GM11168 (cell line): ENCODE results near the gene G6PD.
"Not testable (repeated sequence)": the region's sequence is repeated elsewhere in the genome, so short reads cannot be mapped to it uniquely, and the experiment has no call there.

Experiments used
- in situ Hi-C: fragments of 300-500 bp; cut with MboI; formaldehyde crosslinking; loops from one replicate; pipeline ENCODE4 v1.12.0; 2022; ENCODE audit warnings: low sequenced_read_pairs; ENCODE audit not compliant: unreplicated experiment

G6PD gene

DNA sequence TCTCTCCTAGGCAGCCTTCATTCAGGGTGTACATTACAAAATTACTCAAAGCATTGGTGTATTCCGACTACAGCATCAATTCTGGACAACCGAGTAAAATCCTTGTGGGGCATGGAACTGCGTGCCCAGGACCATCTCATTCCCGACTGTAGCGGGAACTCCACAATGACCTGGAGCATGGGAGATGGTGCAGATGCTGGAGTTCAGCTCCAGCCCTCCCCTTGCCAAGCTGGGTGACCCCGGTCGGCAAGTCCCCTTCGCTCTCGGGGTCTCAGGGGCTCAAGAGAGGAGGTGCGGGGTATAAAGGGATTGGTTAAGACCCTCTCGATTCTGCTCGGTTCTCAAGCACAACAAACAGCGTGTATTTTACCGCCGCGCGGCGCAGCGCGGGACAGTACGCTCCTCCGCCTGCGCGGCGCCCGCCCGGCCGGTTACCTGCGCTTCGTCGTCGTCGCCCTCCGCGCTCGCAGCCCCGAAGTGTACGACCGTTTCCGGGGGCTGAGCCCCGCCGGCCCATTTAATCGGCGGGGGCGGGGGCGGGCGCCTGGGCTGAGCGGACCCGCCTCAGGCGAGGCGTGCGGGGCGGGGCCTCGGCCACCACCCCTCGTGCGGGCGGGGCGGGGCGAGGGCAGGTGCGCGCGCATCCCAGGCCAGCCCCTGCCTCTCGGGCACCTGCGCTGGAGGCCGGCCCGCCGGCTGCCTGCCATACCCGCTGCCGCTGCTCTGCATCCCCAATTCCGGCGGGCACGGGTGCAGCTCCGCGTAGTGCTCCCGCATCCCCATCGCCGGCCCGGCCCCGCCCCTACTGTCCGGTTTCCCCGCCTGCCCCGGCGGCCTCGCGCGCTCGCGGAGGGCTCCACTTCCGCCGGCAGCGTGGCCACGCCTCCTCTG lies at the start of gene G6PD:
TSS of gene G6PD (minus strand) at position 493 of the 891 bp plus-strand sequence. CDS start 691 bp downstream, outside the sequence.
- in situ Hi-C loops = loop anchor here (25.0 kb wide), 1 partner anchor 109 kb away; the partner anchor contains the start of genes ATP6AP1, FAM50A and GDI1

- in situ Hi-C loops = no loop called here
Measured at GRCh38 chrX:154595559-154596249, 49.1 kb upstream of the G6PD start.

DNA sequence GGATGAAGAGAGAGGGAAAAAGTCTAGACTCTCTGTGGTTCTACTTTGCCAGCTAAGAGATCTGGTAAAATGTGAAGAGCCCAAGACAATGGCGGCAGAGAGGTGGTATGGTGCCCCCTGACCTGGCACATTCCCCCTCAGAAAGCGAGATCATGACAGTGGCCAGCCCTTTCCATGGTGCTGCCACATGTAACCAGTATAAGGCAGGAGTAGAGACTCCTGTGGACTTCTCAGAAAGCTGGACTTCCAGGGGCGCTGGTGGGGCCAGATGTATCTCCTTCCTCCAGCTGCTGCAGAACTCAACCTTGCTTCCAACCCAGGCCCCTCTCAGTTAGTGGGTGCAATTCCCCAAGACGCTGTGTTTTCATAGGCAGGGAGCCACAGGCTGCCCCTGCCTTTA lies 47.8 kb upstream of the G6PD start:
- in situ Hi-C loops = no loop called here

- in situ Hi-C loops = no loop called here
Measured at GRCh38 chrX:154593201-154593600, 46.6 kb upstream of the G6PD start.

GRCh38 chrX:154592505-154592904 lies 45.9 kb upstream of the G6PD start:
- in situ Hi-C loops = no loop called here

DNA sequence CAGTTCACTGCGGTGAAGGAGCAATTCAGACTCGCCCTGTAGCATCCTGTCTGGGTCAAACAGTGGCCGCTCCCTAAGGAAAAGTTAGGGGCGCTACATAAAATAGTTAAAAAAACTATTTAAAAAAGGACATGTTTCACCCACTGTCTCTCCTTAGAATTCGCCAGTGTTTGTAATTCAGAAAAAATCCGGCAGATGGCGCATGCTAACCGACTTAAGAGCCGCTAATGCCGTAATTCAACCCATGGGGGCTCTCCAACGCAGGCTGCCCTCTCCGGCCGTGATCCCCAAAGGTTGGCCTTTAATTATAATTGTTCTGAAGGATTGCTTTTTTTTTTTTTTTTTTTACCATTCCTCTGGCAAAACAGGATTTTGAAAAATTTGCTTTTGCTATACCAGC lies 43.8 kb upstream of the G6PD start:
- in situ Hi-C loops = not testable (repeated sequence)

GRCh38 chrX:154584585-154585183 lies 38.0 kb upstream of the G6PD start, which contains the start of gene CTAG1A:
CTAG1A (plus strand) TSS chrX:154585133; CDS start chrX:154585207, 74 bp downstream.
- in situ Hi-C loops = not testable (repeated sequence)

DNA sequence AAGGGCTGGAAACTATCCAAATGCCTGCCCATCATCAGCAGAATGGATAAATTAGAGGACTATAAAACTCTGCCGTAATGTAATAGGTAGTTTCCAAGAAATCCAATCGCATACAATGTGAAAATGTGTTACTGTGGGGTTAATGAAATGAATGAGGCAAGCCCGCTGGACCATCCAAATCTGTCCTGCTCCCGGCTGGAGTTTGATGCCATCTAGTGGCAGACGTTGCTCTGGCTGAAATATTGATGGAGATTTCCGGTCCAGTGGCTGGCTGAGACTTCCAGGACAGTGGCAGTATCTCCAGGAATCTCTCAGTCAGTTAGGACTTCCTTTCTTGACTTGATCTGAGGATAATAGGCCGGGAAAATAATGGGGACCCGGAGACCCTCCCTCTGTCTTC lies 36.3 kb upstream of the G6PD start:
- in situ Hi-C loops = not testable (repeated sequence)

DNA sequence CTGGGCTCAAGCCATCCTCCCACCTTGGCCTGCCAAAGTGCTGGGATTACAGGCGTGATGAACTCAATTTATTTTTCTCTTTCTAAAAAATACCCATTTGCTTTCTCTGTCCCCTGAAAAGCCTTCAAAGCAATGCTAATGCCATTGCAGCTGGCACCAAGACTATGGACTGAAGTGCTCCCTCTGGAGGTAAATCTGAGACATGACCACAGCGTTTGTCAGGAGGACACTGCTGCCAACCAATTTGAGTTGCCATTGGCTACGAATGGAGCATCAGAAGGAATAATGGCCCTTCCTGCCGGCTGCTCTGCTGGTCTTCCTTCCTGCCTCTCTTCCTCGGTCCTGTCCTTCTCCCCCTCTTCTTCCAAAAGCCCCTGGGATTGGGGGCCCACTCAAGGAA lies 28.4 kb upstream of the G6PD start:
- in situ Hi-C loops = not testable (repeated sequence)

DNA sequence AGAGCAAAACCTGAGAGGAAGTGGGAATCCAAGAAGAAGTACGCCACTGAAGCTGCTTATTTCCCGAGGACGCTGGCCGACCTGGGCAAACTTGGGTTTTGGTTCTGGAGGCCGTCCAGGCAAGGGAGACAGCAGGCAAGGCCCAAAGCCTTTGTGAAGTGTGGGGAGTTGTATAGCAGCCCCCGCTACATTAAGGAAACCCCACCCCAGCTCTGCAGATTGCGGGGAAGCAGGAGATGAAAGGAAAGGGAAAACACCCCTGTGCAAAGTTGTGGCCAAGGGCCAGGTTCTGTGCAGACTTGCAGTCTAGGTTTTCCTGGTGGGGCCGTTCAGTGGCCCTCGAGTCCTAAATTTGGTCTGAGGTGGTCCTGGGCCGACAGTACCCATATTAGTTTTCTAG lies 26.4 kb upstream of the G6PD start:
- in situ Hi-C loops = not testable (repeated sequence)

- in situ Hi-C loops = not testable (repeated sequence)
Measured at GRCh38 chrX:154570361-154570760, 23.7 kb upstream of the G6PD start.

GRCh38 chrX:154562295-154562694 lies 15.6 kb upstream of the G6PD start:
- in situ Hi-C loops = not testable (repeated sequence)

DNA sequence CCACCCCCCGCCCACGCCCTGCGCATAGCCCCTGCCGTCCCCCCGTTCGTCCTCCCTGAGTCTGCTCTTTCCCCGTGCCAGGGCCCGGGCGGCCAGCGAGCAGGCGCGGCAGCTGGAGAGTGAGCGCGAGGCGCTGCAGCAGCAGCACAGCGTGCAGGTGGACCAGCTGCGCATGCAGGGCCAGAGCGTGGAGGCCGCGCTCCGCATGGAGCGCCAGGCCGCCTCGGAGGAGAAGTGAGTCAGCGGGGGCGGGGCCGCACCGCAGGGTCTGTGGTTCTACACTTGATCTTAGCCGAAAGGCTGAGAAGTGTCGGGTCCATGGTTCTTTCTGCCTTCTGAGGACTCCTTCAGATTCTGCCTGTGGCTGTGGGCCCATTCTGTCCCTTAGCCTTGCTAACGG lies 13.7 kb upstream of the G6PD start:
- in situ Hi-C loops = not testable (repeated sequence)

DNA sequence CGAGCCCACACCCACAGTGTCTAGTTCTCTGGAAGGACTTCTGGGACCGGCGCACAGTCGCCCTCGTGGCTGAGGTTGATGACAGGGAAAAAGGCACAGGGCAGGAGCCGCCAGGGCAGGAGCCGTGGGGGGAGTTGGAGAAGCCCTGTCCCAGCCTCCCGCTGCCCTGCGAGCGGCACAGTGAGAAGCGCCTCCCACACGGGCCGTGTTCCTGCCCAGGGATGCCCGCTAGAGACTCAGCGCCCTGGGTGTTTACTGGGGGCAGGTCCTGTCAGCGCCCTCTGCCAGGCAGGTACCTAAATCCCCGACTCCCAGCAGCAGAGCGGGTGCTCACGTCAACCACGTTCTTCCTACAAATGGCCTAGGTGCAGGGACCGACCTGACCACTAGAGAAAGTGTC lies 12.2 kb upstream of the G6PD start:
- in situ Hi-C loops = not testable (repeated sequence)

DNA sequence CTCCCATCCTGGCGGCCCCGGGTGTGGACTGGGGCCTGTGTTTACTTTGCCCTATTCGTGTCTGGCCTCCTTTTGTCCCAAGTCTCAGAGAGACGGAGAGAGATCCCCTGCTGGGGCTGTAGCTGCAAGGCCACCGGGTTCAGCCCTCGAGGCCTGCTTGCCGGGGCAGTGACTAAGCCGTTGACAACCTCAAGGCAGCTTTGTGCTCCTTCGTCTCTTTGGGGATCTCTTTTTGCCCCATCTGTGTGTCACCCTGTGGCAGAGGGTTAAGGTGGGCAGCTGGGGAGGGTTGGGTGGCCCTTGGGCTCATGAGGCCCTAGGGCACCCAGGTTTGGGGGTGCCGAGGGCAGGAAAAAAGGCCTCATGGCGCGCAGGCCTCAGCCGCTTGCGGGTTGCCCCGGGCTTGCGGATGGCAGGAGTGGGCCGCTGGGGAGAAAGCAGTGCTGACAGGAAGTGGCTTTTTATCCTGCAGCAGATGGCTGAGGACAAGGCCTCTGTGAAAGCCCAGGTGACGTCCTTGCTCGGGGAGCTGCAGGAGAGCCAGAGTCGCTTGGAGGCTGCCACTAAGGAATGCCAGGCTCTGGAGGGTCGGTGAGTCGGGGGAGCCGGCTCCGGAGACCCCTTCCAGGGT lies 11.5 kb upstream of the G6PD start:
- in situ Hi-C loops = not testable (repeated sequence)

GRCh38 chrX:154552112-154552806 lies 5.6 kb upstream of the G6PD start:
- in situ Hi-C loops = not testable (repeated sequence)

GRCh38 chrX:154549766-154550165 lies 3.1 kb upstream of the G6PD start:
- in situ Hi-C loops = loop anchor here (25.0 kb wide), 1 partner anchor 112 kb away; the partner anchor contains the start of genes ATP6AP1, FAM50A and GDI1

GRCh38 chrX:154548028-154548316 lies 1.3 kb upstream of the G6PD start:
- in situ Hi-C loops = loop anchor here (25.0 kb wide), 1 partner anchor 111 kb away; the partner anchor contains the start of genes ATP6AP1, FAM50A and GDI1

- in situ Hi-C loops = loop anchor here (25.0 kb wide), 1 partner anchor 110 kb away; the partner anchor contains the start of genes ATP6AP1, FAM50A and GDI1
Measured at GRCh38 chrX:154547245-154548027, 790 bp upstream of the G6PD start, which contains the start of gene IKBKG. IKBKG (plus strand) TSS chrX:154547620; CDS start chrX:154552003, 4,383 bp downstream.
